Islet of Langerhans (tissue), 1 donor: ENCODE results near the gene CISD3.

ENCODE experiments used
- FAIRE-seq: peaks from one replicate; lab custom pipeline; 2011; peaks lifted over from hg19 to GRCh38; lab: Jason Lieb, UNC

CISD3 gene

DNA sequence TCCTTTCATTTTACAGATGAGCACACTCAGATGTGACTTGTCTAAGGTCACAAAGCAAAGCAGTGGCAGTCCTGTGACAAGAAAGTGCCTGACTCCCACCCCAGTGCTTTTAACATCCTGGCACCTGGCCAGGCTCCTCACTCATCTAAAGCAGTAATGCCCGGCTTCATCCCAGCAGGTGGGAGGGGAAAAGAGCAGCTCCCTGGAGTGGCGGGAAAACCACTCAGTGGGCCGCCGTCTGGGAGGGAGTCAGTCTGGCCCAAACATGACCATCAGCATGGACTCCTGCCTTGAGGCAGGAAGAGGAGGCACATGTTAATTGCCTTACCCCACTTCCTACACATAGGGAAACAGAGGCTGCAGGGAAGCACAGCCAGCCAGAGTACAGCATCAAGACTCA, 15.4 kb downstream of the CISD3 start:
- no peak for FAIRE-seq

- FAIRE-seq: no peak
Observed at GRCh38 chr17:38746004-38746848, 16.1 kb downstream of the CISD3 start.

- FAIRE-seq: no peak
Observed at GRCh38 chr17:38746849-38747462, 16.8 kb downstream of the CISD3 start.

DNA sequence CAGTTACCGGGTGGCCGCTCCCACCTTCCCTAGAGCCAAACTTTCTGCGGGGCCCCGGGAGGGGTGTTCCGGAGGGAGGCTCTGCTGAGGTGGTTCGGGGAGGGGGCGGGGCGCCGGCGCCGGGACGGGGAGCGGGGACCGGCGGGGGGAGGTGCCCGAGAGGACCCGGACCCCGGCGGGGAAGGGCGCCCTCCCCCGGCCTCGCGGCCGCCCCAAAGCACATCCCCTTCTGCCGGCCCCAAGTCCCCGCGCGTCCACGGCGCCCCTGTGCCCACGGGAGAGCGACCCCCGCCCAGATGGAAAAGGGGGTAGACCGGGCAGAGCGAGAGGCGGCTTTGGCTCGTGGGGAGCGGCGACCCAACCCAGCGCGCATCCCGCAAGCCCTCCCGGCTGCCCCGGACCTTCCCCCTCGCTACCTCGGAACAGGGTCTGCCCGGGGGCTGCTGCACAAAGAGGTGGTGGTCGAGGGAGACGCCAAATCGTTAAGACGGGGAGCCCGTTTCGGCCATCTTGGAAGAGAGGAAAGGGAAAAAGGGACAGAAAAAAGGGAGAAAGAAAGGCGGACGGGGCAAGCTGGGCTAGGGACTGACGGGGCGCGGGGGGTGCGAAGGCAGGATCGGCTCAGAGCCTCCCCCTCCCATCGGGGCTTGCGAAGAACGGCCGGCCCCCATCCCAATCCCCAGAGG, 17.5 kb downstream of the CISD3 start:
- no peak for FAIRE-seq

- no peak for FAIRE-seq
Observed at GRCh38 chr17:38748149-38748891, 18.2 kb downstream of the CISD3 start, which contains the start of gene PCGF2. Gene PCGF2, minus strand, starts transcription at chr17:38748336. Its CDS starts 7,934 bp downstream, at chr17:38740402.

- FAIRE-seq: no peak
Observed at GRCh38 chr17:38748892-38749222, 18.7 kb downstream of the CISD3 start.

DNA sequence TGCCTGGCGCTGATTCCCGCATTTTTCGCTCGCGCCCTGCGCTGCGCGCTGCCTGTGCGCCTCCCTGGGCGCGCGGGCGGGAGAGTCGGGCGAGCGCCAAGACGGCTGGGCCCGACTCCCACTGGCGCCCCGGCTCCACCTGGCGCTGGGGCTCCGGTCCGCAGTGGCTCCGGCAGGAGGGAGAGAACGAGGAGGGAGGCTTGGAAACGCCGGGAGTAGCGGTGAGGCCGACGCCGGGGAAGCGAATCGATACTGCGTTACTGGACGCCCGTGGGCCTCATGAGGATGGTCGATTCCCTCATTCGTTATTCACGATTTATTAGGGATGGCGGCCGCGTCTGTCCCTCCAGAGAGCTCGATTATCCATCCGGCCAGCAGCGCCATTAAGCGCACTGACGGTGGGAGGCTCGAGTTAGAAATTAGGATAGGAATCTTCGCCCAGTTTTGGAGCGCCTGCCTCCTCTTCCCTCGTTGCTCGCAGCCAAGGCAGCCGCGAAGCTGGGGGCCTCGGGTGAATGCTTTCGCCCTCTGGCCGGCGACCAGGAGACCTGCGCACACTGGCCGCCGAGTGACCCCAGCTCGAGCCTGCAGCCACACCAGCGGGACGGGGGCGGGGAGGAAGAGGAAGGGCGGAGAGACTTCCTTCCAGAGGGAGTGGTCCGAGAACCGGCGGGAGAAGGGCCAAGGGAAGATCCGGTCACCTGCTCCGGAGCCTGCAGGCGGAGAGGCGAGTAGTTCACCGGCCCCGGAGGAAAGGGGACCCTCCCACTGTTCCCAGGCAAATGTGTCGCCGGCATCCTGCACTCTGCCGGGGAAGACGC, 19.3 kb downstream of the CISD3 start:
- no peak for FAIRE-seq

GRCh38 chr17:38750044-38750311, 19.8 kb downstream of the CISD3 start:
- FAIRE-seq: no peak

DNA sequence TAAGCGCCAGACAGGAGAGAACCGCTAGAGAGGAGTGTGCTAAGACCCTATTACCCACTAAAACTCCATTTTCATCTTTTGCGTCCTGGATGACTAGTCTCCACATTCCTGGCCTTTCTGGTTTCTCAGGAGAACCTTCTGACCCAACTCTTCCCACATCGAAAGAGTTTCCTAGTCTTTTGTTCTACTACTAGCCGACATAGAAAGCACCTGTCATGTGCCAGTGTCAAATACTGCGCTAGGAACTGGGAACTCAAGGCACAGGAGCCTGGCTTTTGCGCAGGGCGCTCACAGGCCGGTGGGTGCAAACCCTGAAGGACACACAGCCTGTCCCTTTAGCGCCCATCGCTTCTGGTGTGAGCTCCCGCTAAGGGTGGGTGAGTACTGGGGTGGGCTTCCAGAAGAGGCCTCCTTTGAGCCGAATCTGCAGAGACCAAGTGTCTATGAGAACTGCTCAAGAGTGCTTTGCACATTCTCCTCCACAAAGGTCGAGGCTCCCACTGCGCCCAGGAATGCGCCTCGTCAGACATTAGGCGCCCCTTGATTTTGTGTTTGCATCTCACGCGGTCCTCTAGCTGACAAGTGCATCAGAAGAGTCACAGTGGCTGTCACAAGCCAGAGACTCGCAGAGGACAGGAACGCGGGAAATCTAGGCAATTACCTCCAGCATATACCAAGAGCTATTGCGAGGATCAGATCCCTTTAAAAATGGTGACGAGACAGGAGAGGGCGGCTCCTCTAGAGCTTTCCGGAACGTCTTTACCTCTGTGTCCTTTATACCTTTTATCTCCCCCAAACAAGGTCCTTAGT, 20.4 kb downstream of the CISD3 start:
- FAIRE-seq: no peak

GRCh38 chr17:38751144-38751807, 21.1 kb downstream of the CISD3 start:
- no peak for FAIRE-seq

DNA sequence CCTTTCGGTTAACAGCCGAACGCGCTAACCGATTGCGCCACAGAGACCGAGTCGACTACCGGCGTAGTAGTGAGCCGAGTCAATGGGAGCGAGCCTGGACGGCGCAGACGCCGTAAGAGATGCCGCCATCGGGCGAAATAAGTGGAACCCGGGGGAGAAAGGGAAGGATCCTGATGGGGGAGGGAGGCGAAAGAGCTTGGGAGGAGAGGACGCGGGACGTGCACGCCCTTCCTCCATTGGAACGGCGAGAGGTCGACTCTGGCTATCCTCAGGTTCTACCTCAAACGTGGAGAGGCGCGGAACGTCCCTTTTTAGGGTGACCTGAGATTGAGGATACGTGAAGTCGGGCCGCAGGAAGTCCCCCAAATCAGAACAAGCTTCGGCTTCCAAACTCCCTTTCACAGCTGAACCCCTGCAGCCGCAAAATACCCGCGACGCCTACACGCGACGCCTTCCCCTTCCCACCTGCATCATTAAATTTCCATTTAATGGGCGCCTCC, 21.7 kb downstream of the CISD3 start:
- FAIRE-seq: no peak

DNA sequence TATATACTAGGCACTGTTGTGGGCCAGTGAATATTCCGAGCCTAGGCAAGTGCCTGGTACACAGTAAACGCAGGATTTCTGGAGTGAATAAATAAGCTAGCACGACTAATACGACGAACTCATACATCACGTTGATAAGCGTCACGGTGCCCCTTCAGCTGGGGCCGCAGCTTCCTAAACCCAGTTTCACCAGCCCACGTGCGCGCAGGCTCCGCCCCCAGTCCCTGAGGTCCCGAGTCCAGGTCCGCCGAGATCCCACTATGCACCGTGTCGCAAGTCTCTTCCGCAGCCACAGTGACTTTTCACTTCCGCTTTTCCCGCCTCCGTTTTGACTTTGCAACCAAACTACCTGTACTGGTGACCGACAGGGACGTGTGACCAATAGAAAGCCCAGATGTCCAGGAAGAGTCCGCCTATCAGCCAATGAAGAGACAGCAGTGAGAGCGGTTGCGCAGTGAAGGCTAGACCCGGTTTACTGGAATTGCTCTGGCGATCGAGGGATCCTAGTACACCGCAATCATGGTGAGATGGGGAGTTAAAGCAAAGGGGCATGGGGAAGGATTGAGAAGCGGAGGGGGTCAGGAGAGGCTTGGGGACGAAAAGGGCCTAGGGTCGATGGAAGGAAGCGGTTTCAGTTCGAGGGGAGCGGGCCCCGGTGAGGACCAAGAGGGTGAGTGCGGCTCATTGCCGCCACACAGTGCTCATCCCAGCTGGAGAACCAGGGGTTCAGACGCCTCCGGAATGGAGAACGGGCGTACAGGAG, 22.3 kb downstream of the CISD3 start, which contains the start of gene PSMB3:
Gene PSMB3, plus strand, starts transcription at position 434 of the 763 bp plus-strand sequence. Its CDS starts 86 bp downstream, at position 520.
- FAIRE-seq: no peak

DNA sequence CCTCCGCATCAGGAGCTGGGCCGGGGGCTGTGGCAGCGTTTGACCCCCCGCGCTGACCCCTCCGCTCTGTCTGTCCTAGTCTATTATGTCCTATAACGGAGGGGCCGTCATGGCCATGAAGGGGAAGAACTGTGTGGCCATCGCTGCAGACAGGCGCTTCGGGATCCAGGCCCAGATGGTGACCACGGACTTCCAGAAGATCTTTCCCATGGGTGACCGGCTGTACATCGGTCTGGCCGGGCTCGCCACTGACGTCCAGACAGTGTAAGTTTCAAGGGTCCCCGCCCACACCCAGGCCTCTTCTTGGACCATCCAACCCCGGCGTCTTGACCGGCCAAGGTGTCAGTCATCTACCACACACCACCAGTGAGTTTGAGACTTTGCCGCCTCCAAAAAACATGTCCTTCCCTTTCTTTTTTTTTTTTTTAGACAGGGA, 22.9 kb downstream of the CISD3 start:
- FAIRE-seq: no peak

DNA sequence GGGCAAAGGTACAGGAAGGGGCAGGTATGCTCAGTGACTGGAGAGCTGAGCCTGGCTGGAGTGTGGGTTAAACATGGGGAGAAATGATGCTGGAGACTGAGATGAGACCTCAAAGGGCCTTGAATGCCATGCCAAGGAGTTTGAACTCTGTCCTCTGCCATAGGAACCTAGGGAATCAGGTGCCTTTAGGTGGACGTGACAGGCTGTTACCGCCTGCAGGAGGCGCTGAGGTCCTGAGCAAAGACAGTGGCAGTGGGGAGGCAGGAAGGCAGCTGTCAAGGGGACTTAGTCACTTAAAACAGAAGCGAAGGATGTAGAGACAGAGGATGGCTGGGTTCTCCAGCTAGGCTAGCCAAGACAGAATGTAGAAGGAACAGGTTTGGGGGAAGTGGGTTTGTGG, 31.5 kb downstream of the CISD3 start:
- no peak for FAIRE-seq

DNA sequence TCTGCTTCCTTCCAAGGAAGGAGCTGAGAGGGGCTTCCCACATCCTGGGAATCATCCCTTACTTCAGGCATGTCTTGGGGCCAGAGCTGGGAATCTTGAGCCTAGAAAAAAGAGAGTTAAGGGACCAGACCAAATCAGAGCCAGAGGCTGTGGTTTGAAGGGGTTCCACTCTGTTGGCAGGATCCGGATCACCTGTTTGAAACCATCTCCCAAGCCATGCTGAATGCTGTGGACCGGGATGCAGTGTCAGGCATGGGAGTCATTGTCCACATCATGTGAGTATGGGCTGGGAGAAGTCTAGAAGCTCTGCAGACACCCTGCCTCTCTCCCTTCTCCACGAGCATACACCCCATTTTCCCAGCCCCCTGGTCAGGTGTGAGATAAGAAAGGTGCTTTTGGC, 32.1 kb downstream of the CISD3 start:
- no peak for FAIRE-seq

GRCh38 chr17:38766341-38766740, 36.2 kb downstream of the CISD3 start:
- no peak for FAIRE-seq

GRCh38 chr17:38768417-38768816, 38.3 kb downstream of the CISD3 start:
- no peak for FAIRE-seq

DNA sequence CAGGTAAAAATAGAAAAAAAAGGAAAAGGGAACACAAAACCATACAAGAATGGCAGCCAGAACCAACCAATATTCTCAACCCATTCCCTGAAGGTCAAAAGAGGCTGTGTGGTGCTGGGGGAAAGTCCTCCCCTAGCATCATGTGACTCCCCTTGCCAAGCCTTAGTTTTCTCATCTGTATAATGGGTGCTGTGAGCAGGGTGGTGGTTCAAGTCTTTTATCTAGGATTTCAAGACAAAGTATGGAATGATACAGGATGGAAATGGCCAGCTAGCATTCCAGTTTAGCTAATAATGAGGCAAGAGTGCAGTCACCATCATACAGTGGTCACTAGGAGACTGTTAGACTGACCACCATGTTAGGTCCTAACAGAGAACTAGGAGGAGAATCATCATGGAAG, 43.1 kb downstream of the CISD3 start:
- FAIRE-seq: no peak

GRCh38 chr17:38777641-38778250, 47.6 kb downstream of the CISD3 start:
- no peak for FAIRE-seq
